ENCODE data around the gene ITIH1. TPM values are rescaled to one million over a fixed set of nuclear protein-coding genes. Genes with fewer than 3 reads are reported as not detected.

ITIH1 gene
- total and polyA plus RNA-seq, 2 of the 4 experiments (the other 2 are of a cell fraction) = not detected

DNA sequence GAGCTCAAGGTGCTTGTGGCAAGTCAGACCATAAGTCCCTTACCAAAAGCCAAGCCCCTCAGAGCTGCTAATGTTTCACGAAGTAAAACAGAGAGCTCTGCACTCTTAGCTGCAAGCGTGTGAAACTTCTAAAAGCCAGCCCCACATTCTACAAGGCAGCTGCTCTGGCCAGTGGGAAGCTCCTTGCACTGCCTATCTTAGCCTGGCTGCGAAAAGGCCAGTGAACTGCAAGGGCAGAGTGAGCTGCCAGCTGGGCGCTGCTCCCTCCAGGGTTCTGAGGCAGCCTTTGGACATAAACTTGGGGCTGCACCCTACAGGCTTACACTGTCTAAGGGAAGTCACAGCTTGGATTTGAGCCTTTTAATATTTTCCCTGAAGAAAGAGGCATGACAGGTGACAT lies 59.6 kb downstream of the ITIH1 start:
- H4K91ac ChIP-seq (ENCODE audit: insufficient read depth, low read depth, low read length) = no peak overlapping the region
- H3K14ac ChIP-seq (replicated peaks; ENCODE audit: low read depth, low read length) = no peak overlapping the region
- H2AK5ac ChIP-seq (ENCODE audit: low read depth, low read length) = no peak overlapping the region
- H2BK120ac ChIP-seq (ENCODE audit: low read depth, low read length) = no peak overlapping the region
- H3K79me1 ChIP-seq (ENCODE audit: low read depth in 1 of 2, low read length in 2 of 2) = no peaks in the 10 kb centered on the region
- peaks cover 14% of the 10 kb centered on the region; the same call in 1 of the 2 replicates for H3K36me3 ChIP-seq (ENCODE audit: control insufficient read depth, insufficient read depth, low read length)
- intact Hi-C loops (cut with micrococcal nuclease) (no loop called here), dilution Hi-C loops (cut with HindIII; ENCODE audit: low sequenced_read_pairs, unreplicated experiment) (no loop called here), in situ Hi-C loops (cut with MboI; ENCODE audit: low sequenced_read_pairs) (no loop called here)
- TF ChIP-seq BHLHE40 (IDR thresholded peaks at IDR 0.05; ENCODE audit: low read depth, low read length) (no peak), CHD1 (IDR thresholded peaks at IDR 0.05; ENCODE audit: low read depth, low read length) (no peak), NFE2L2 (IDR thresholded peaks at IDR 0.05; ENCODE audit: low read depth, low read length) (no peak), CEBPB (IDR thresholded peaks at IDR 0.05; ENCODE audit: low read depth, low read length) (no peak), MAFK (IDR thresholded peaks at IDR 0.05; ENCODE audit: low read depth, low read length) (no peak), RAD21 (IDR thresholded peaks at IDR 0.05; ENCODE audit: low read length) (no peak), SMC3 (IDR thresholded peaks at IDR 0.05; ENCODE audit: low read depth, low read length) (no peak), MAZ (IDR thresholded peaks at IDR 0.05; ENCODE audit: borderline replicate concordance, low read depth, low read length) (no peak), RCOR1 (IDR thresholded peaks at IDR 0.05; ENCODE audit: insufficient replicate concordance, low read length) (no peak), POLR2A (IDR thresholded peaks at IDR 0.05; ENCODE audit: low read depth, low read length) (no peak)
- TF ChIP-seq, protein P1, sequence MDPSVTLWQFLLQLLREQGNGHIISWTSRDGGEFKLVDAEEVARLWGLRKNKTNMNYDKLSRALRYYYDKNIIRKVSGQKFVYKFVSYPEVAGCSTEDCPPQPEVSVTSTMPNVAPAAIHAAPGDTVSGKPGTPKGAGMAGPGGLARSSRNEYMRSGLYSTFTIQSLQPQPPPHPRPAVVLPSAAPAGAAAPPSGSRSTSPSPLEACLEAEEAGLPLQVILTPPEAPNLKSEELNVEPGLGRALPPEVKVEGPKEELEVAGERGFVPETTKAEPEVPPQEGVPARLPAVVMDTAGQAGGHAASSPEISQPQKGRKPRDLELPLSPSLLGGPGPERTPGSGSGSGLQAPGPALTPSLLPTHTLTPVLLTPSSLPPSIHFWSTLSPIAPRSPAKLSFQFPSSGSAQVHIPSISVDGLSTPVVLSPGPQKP (IDR thresholded peaks at IDR 0.05; ENCODE audit: borderline replicate concordance, low read depth, low read length) = no peak
- TF ChIP-seq, protein P2, sequence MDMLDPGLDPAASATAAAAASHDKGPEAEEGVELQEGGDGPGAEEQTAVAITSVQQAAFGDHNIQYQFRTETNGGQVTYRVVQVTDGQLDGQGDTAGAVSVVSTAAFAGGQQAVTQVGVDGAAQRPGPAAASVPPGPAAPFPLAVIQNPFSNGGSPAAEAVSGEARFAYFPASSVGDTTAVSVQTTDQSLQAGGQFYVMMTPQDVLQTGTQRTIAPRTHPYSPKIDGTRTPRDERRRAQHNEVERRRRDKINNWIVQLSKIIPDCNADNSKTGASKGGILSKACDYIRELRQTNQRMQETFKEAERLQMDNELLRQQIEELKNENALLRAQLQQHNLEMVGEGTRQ (IDR thresholded peaks at IDR 0.05; ENCODE audit: low read depth, low read length) = no peak
- TF ChIP-seq, protein P3, sequence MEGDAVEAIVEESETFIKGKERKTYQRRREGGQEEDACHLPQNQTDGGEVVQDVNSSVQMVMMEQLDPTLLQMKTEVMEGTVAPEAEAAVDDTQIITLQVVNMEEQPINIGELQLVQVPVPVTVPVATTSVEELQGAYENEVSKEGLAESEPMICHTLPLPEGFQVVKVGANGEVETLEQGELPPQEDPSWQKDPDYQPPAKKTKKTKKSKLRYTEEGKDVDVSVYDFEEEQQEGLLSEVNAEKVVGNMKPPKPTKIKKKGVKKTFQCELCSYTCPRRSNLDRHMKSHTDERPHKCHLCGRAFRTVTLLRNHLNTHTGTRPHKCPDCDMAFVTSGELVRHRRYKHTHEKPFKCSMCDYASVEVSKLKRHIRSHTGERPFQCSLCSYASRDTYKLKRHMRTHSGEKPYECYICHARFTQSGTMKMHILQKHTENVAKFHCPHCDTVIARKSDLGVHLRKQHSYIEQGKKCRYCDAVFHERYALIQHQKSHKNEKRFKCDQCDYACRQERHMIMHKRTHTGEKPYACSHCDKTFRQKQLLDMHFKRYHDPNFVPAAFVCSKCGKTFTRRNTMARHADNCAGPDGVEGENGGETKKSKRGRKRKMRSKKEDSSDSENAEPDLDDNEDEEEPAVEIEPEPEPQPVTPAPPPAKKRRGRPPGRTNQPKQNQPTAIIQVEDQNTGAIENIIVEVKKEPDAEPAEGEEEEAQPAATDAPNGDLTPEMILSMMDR (conservative IDR thresholded peaks at IDR 0.05; ENCODE audit: low read depth, low read length) = no peak
- no peak overlapping the region for H3K56ac ChIP-seq (ENCODE audit: extremely low read depth, insufficient read depth, low read length)
- ATAC-seq (ENCODE audit: low read depth) = no peak
- no peak overlapping the region for H2BK15ac ChIP-seq (ENCODE audit: low read depth, low read length)
- no peak overlapping the region for H3K4ac ChIP-seq (ENCODE audit: low read depth, low read length)
- peaks cover 19% of the 10 kb centered on the region; the same call in 1 of the 2 replicates for H3K9me1 ChIP-seq (ENCODE audit: insufficient read depth, low read length)
- no peak overlapping the region for H2BK5ac ChIP-seq (ENCODE audit: low read depth, low read length, poor library complexity, severe bottlenecking)
- H2AK9ac ChIP-seq (replicated peaks; ENCODE audit: low read depth, low read length, poor library complexity) = no peak overlapping the region
- no peak overlapping the region for H4K5ac ChIP-seq (ENCODE audit: low read depth, low read length)
- DNase-seq = no peak
- H3K23ac ChIP-seq (ENCODE audit: low read depth, low read length) = no peak overlapping the region
- no peak overlapping the region for H3K9ac ChIP-seq (ENCODE audit: low read depth, low read length)
- CTCF ChIA-PET = no interaction called here
- H4K8ac ChIP-seq (ENCODE audit: low read depth in 2 of 2, low read length in 2 of 2) = no peak overlapping the region
- H4K20me1 ChIP-seq (ENCODE audit: insufficient read depth, low read length) = no peaks in the 10 kb centered on the region; the same call in 1 of the 2 replicates
- H3K4me1 ChIP-seq (ENCODE audit: control insufficient read depth, insufficient read depth, low read length) = peaks cover 13% of the 10 kb centered on the region; the same call in 1 of the 2 replicates
- no peaks in the 10 kb centered on the region for H3K9me3 ChIP-seq (ENCODE audit: control insufficient read depth, insufficient read depth, low read length)
- no TSS peak for BruUV-seq (replicated peaks)
- H3K27ac ChIP-seq (ENCODE audit: insufficient read depth, low read length) = no peak overlapping the region
- no peak overlapping the region for H2BK20ac ChIP-seq (ENCODE audit: low read depth, low read length)
- no peak overlapping the region for H3K4me3 ChIP-seq (ENCODE audit: insufficient read depth, low read depth, low read length)
- POLR2A ChIA-PET (ENCODE audit: unreplicated experiment) = no interaction called here
- 94% methylated on average over 3 of the region's 4 CpGs; no CpG with 5 or more reads in 1 of the 2 experiments for WGBS, 2 experiments (ENCODE audit: extremely low coverage in 2 of 2, insufficient read length in 1 of 2)
- no peak overlapping the region for H3K4me2 ChIP-seq (ENCODE audit: low read depth, low read length)
- H3K18ac ChIP-seq (ENCODE audit: low read depth, low read length) = no peak overlapping the region
- H3K27me3 ChIP-seq (ENCODE audit: control insufficient read depth, insufficient read depth, low read length) = no peaks in the 10 kb centered on the region
- H2AFZ ChIP-seq (replicated peaks; ENCODE audit: low read length, poor library complexity) = no peak overlapping the region

Data from IMR-90 (cell line).